ENCODE measurements around the gene PGAP6.
A peak's percentile ranks its signal among the peaks of the same experiment; 100 is the strongest.
"Not testable (repeated sequence)": the region's sequence is repeated elsewhere in the genome, so short reads cannot be mapped to it uniquely, and the experiment has no call there.

PGAP6 gene

GRCh38 chr16:401468-402348, 19.9 kb upstream of the PGAP6 start, which contains the start of gene DECR2:
Gene DECR2, plus strand, starts transcription at chr16:401885. Its CDS starts 79 bp downstream, at chr16:401964.
- H3K27ac ChIP-seq = peak within 1 kb of the TSS; percentile 63
- peak; percentile 44 for DNase-seq (ENCODE audit: low read depth, low spot score)

- no peak overlapping the region for H3K27ac ChIP-seq
- no peak for DNase-seq (ENCODE audit: low read depth, low spot score)
These were observed 18.3 kb upstream of the PGAP6 start for GRCh38 chr16:400061-400591.

GRCh38 chr16:399340-400019, 17.7 kb upstream of the PGAP6 start:
- no peak overlapping the region for H3K27ac ChIP-seq
- no peak for DNase-seq (ENCODE audit: low read depth, low spot score)

- H3K27ac ChIP-seq = no peak overlapping the region
- no peak for DNase-seq (ENCODE audit: low read depth, low spot score)
These were observed 17.0 kb upstream of the PGAP6 start for GRCh38 chr16:398561-399339.

- no peak for DNase-seq (ENCODE audit: low read depth, low spot score)
- no peak overlapping the region for H3K27ac ChIP-seq
These were observed 16.1 kb upstream of the PGAP6 start for GRCh38 chr16:397736-398332.

- no peak within 1 kb of the TSS for H3K27ac ChIP-seq
- no peak for DNase-seq (ENCODE audit: low read depth, low spot score)
These were observed 15.4 kb upstream of the PGAP6 start, which contains the start of gene NME4 for GRCh38 chr16:397135-397661. Gene NME4, plus strand, starts transcription at chr16:397199. Its CDS starts 24 bp downstream, at chr16:397223.

GRCh38 chr16:396605-397004, 14.8 kb upstream of the PGAP6 start:
- DNase-seq (ENCODE audit: low read depth, low spot score) = no peak
- no peak overlapping the region for H3K27ac ChIP-seq

- no peak for DNase-seq (ENCODE audit: low read depth, low spot score)
- H3K27ac ChIP-seq = no peak overlapping the region
These were observed 14.4 kb upstream of the PGAP6 start for GRCh38 chr16:396199-396598.

- no peak overlapping the region for H3K27ac ChIP-seq
- no peak for DNase-seq (ENCODE audit: low read depth, low spot score)
These were observed 10.8 kb upstream of the PGAP6 start for GRCh38 chr16:392450-393030.

- no peak overlapping the region for H3K27ac ChIP-seq
- DNase-seq (ENCODE audit: low read depth, low spot score) = no peak
These were observed 10.1 kb upstream of the PGAP6 start for GRCh38 chr16:391885-392335.

- H3K27ac ChIP-seq = no peak overlapping the region
- DNase-seq (ENCODE audit: low read depth, low spot score) = no peak
These were observed 7.6 kb upstream of the PGAP6 start for GRCh38 chr16:389352-389751.

- DNase-seq (ENCODE audit: low read depth, low spot score) = not testable (repeated sequence)
These were observed 6.2 kb upstream of the PGAP6 start for GRCh38 chr16:387761-388666.

GRCh38 chr16:386641-387156, 4.9 kb upstream of the PGAP6 start:
- no peak for DNase-seq (ENCODE audit: low read depth, low spot score)
- H3K27ac ChIP-seq = no peak overlapping the region

More at GRCh38 chr16:387761-388666, 6.2 kb upstream of the PGAP6 start:
- not testable (repeated sequence) for H3K27ac ChIP-seq

- peak overlapping the region; percentile 51 for H3K27ac ChIP-seq
- DNase-seq (ENCODE audit: low read depth, low spot score) = peak; percentile 34
These were observed 1.7 kb upstream of the PGAP6 start for GRCh38 chr16:383326-384051.

- peak overlapping the region; percentile 51 for H3K27ac ChIP-seq
- DNase-seq (ENCODE audit: low read depth, low spot score) = no peak
These were observed 578 bp downstream of the PGAP6 start for GRCh38 chr16:381012-381788.

- no peak overlapping the region for H3K27ac ChIP-seq
- DNase-seq (ENCODE audit: low read depth, low spot score) = no peak
These were observed 1.1 kb downstream of the PGAP6 start for GRCh38 chr16:380762-381011.
